ENCODE results near the gene NFKBIB.

The NFKBIB gene

GRCh38 chr19:38924388-38924787 lies 24.6 kb downstream of the NFKBIB start:
- DNase-seq (ENCODE audit: low read depth), result no peak
- TF ChIP-seq CTCF (conservative IDR thresholded peaks at IDR 0.05; ENCODE audit: low read depth, low read length), result no peak
- H3K4me3 ChIP-seq (ENCODE audit: low read length), result no peak overlapping the region

- DNase-seq (ENCODE audit: low read depth), result no peak
- TF ChIP-seq CTCF (conservative IDR thresholded peaks at IDR 0.05; ENCODE audit: low read depth, low read length), result no peak
- H3K4me3 ChIP-seq (ENCODE audit: low read length), result no peak overlapping the region
Measured at GRCh38 chr19:38928391-38929001, 28.7 kb downstream of the NFKBIB start.

GRCh38 chr19:38929929-38930775 lies 30.4 kb downstream of the NFKBIB start, which contains the start of gene SARS2:
TSS of gene SARS2 (minus strand) at chr19:38930763. CDS start at chr19:38930736, 27 bp downstream.
- peak; percentile 70 for DNase-seq (ENCODE audit: low read depth)
- TF ChIP-seq CTCF (conservative IDR thresholded peaks at IDR 0.05; ENCODE audit: low read depth, low read length), result peak; percentile 98
- peak within 1 kb of the TSS; percentile 95 for H3K4me3 ChIP-seq (ENCODE audit: low read length)

DNA sequence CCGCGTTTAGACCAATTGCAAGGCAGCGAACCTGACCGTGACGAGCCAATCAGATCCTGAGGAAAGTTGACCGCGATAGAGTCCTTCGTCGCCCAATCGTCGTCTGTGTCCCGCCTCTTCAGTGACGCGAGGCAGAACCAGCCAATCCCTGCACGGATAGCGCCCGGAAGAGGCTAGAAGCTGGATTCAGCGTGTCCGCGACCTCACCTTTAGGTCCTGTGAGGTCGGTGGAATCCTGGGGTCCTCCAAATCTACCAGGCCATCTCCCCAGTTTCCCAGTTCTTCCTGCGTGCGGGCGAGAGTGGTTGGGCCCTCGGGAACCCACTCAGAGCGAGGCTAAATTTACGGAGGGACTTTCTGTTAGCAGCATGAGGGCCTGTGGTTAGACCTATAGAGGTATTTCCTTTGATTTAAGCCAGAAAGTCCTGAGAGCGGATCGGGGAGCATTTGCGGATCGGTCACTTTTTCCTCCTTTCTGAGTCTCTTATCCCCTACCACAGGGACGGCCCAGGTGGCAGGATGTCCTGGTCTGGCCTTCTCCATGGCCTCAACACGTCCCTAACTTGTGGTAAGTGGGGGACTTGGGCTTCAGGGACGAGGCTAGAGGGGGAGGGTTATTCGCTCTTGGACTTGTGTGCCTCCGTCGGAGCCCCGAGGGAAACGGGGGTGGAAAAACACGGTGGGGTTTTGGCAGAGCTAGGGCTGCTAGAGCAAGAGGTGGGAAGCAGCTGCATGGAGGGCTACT lies 31.2 kb downstream of the NFKBIB start, which contains the start of gene MRPS12:
Gene MRPS12, plus strand, starts transcription at position 169 of the 745 bp plus-strand sequence. Its CDS starts 351 bp downstream, at position 520.
- TF ChIP-seq CTCF (conservative IDR thresholded peaks at IDR 0.05; ENCODE audit: low read depth, low read length), result no peak
- peak within 1 kb of the TSS; percentile 95 for H3K4me3 ChIP-seq (ENCODE audit: low read length)
- peak; percentile 97 for DNase-seq (ENCODE audit: low read depth)

GRCh38 chr19:38931521-38931793 lies 31.7 kb downstream of the NFKBIB start:
- no peak for TF ChIP-seq CTCF (conservative IDR thresholded peaks at IDR 0.05; ENCODE audit: low read depth, low read length)
- peak overlapping the region; percentile 95 for H3K4me3 ChIP-seq (ENCODE audit: low read length)
- DNase-seq (ENCODE audit: low read depth), result no peak

- H3K4me3 ChIP-seq (ENCODE audit: low read length), result no peak overlapping the region
- no peak for DNase-seq (ENCODE audit: low read depth)
- TF ChIP-seq CTCF (conservative IDR thresholded peaks at IDR 0.05; ENCODE audit: low read depth, low read length), result peak; percentile 55
Measured at GRCh38 chr19:38932425-38933179, 32.8 kb downstream of the NFKBIB start.
